HL-60 (cell line): Measurements from ENCODE around the gene CKMT1B.

Source experiments
- CTCF ChIP-seq: IDR thresholded peaks from one replicate; pipeline ENCODE4 v1.5.1; 2011; ENCODE audit warnings: low read length, control low read depth, inconsistent platforms; ENCODE audit not compliant: insufficient read depth
- GABPA ChIP-seq: IDR thresholded peaks from 2 replicates; pipeline ENCODE4 v1.6.1; 2012; ENCODE audit warnings: low read depth
- POLR2AphosphoS5 ChIP-seq: IDR thresholded peaks from 2 replicates; pipeline ENCODE4 v1.6.1; 2012; ENCODE audit warnings: low read depth
- TF ChIP-seq, protein P1 (sequence below): IDR thresholded peaks from 2 replicates; pipeline ENCODE4 v1.6.1; 2012; ENCODE audit warnings: low read depth; ENCODE audit not compliant: insufficient replicate concordance

DNA sequence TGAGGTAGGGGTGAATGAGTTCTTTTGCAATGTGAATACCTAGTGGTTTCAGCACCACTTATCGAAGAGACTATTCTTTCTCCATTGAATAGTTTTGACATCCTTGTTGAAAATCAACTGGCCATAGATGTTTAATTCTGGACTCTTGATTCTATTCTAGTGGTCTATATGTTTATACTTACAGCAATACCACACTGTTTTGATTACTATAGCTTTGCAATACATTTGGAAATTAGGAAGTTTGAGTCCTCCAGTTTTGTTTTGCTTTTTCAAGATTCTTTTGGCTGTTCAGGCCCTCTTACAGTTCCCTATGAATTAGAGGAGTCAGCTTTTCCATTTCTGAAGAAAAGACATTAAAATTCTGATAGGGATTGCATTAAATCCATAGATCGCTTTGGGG is 46.3 kb upstream of the CKMT1B start:
- no peak for TF ChIP-seq CTCF
- TF ChIP-seq POLR2AphosphoS5, result no peak
- TF ChIP-seq GABPA, result no peak
- TF ChIP-seq, protein P1, sequence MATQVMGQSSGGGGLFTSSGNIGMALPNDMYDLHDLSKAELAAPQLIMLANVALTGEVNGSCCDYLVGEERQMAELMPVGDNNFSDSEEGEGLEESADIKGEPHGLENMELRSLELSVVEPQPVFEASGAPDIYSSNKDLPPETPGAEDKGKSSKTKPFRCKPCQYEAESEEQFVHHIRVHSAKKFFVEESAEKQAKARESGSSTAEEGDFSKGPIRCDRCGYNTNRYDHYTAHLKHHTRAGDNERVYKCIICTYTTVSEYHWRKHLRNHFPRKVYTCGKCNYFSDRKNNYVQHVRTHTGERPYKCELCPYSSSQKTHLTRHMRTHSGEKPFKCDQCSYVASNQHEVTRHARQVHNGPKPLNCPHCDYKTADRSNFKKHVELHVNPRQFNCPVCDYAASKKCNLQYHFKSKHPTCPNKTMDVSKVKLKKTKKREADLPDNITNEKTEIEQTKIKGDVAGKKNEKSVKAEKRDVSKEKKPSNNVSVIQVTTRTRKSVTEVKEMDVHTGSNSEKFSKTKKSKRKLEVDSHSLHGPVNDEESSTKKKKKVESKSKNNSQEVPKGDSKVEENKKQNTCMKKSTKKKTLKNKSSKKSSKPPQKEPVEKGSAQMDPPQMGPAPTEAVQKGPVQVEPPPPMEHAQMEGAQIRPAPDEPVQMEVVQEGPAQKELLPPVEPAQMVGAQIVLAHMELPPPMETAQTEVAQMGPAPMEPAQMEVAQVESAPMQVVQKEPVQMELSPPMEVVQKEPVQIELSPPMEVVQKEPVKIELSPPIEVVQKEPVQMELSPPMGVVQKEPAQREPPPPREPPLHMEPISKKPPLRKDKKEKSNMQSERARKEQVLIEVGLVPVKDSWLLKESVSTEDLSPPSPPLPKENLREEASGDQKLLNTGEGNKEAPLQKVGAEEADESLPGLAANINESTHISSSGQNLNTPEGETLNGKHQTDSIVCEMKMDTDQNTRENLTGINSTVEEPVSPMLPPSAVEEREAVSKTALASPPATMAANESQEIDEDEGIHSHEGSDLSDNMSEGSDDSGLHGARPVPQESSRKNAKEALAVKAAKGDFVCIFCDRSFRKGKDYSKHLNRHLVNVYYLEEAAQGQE, result no peak
